H1 (cell line): Measurements from ENCODE around the gene BTRC. TPM values are rescaled to one million over a fixed set of nuclear protein-coding genes. Genes with fewer than 3 reads are reported as not detected.

Experiments
- CTCF ChIA-PET: fragments of 300-600 bp; sonication (Branson Sonifier 250); formaldehyde crosslinking; loops from one replicate; lab custom pipeline; 2021; ENCODE audit not compliant: partially characterized antibody; lab: Charles Lee
- POLR2A ChIA-PET: fragments of 300-600 bp; sonication (Branson Sonifier 250); formaldehyde crosslinking; loops from one replicate; lab custom pipeline; 2021; ENCODE audit warnings: inconsistent platforms; ENCODE audit not compliant: partially characterized antibody; lab: Charles Lee
- DNase-seq, 2 experiments: peaks; one replicate each; pipeline versions ENCODE4 v3.0.0 to v3.0.0-alpha.2; 2010 to 2022; ENCODE audit warnings: low spot score in 2 of 2, low read depth in 1 of 2, mixed read lengths in 1 of 2
- FAIRE-seq: peaks from 2 replicates; lab custom pipeline; 2011; peaks lifted over from hg19 to GRCh38; lab: Jason Lieb, UNC
- H2AFZ ChIP-seq: 2 replicates; pipeline ENCODE4 v1.8.1; 2012; ENCODE audit warnings: low read length, inconsistent platforms
- H2AK5ac ChIP-seq: 2 replicates; pipeline ENCODE4 v1.6.1; 2013; ENCODE audit warnings: low read depth, low read length
- H2BK120ac ChIP-seq: replicated peaks from 2 replicates; pipeline ENCODE3; 2013; ENCODE audit warnings: low read depth, low read length, inconsistent platforms
- H2BK12ac ChIP-seq: 2 replicates; pipeline ENCODE4 v1.6.1; 2013; ENCODE audit warnings: low read depth, low read length
- H2BK15ac ChIP-seq: 2 replicates; pipeline ENCODE4 v1.6.1; 2013; ENCODE audit warnings: low read length
- H2BK20ac ChIP-seq: 2 replicates; pipeline ENCODE4 v1.6.1; 2013; ENCODE audit warnings: low read length
- H2BK5ac ChIP-seq: 2 replicates; pipeline ENCODE4 v1.6.1; 2013; ENCODE audit warnings: low read depth, low read length
- H3K14ac ChIP-seq: 2 replicates; pipeline ENCODE4 v1.6.1; 2013; ENCODE audit warnings: inconsistent platforms; ENCODE audit not compliant: insufficient read length
- H3K18ac ChIP-seq: 2 replicates; pipeline ENCODE4 v1.6.1; 2013; ENCODE audit warnings: low read length; ENCODE audit errors: extremely low read depth
- H3K23ac ChIP-seq: 2 replicates; pipeline ENCODE4 v1.6.1; 2013; ENCODE audit warnings: inconsistent platforms; ENCODE audit not compliant: insufficient read length
- H3K23me2 ChIP-seq: 2 replicates; pipeline ENCODE4 v1.6.1; 2013; ENCODE audit warnings: low read depth, low read length
- H3K27ac ChIP-seq: 2 replicates; pipeline ENCODE4 v1.6.1; 2011; ENCODE audit warnings: low read depth, low read length, inconsistent platforms
- H3K27me3 ChIP-seq, 4 experiments: replicated peaks in 1 of 4; 1 replicate in 1 of 4; 2 replicates in 3 of 4; pipeline versions ENCODE4 v1.6.1 to v1.8.1; 2011 to 2013; ENCODE audit warnings: low read length in 3 of 4, mild to moderate bottlenecking in 3 of 4, inconsistent platforms in 2 of 4, mixed read lengths in 2 of 4, moderate library complexity in 1 of 4; ENCODE audit not compliant: control insufficient read depth in 3 of 4, insufficient read depth in 3 of 4; ENCODE audit errors: extremely low read depth in 1 of 4
- H3K36me3 ChIP-seq, 4 experiments: 2 replicates each; pipeline versions ENCODE4 v1.6.1 to v1.8.1; 2011 to 2013; ENCODE audit warnings: mild to moderate bottlenecking in 4 of 4, low read length in 3 of 4, moderate library complexity in 2 of 4, control low read depth in 1 of 4, inconsistent platforms in 1 of 4; ENCODE audit not compliant: insufficient read depth in 4 of 4, control insufficient read depth in 2 of 4
- H3K4ac ChIP-seq: replicated peaks from 2 replicates; pipeline ENCODE3; 2013; ENCODE audit warnings: low read length, low read depth, mixed read lengths, inconsistent platforms; ENCODE audit not compliant: insufficient read length
- H3K4me1 ChIP-seq, 4 experiments: replicated peaks in 1 of 4; 1 replicate in 1 of 4; 2 replicates in 3 of 4; pipeline versions ENCODE4 v1.6.1 to v1.8.1; 2011 to 2013; ENCODE audit warnings: low read length in 3 of 4, inconsistent platforms in 2 of 4, mixed read lengths in 1 of 4; ENCODE audit not compliant: insufficient read depth in 4 of 4, control insufficient read depth in 3 of 4
- H3K4me2 ChIP-seq, 2 experiments: 2 replicates each; pipeline versions ENCODE4 v1.6.1 to v1.8.1; 2011 to 2013; ENCODE audit warnings: low read depth in 2 of 2, low read length in 2 of 2, control low read depth in 1 of 2, inconsistent platforms in 1 of 2, mild to moderate bottlenecking in 1 of 2; ENCODE audit not compliant: insufficient read depth in 1 of 2
- H3K4me3 ChIP-seq, 4 experiments: fragments of 200-600, 300-600 bp in 1 of 4; sonication (generic), shearing (Covaris generic), sonication (Bioruptor Twin) in 1 of 4; 2 replicates each; pipeline versions ENCODE4 v1.5.1 to v1.8.1; 2011 to 2016; ENCODE audit warnings: low read length in 4 of 4, low read depth in 3 of 4, control low read depth in 2 of 4, inconsistent platforms in 2 of 4, mild to moderate bottlenecking in 2 of 4, mixed read lengths in 1 of 4, moderate library complexity in 1 of 4; ENCODE audit not compliant: insufficient read depth in 2 of 4; ENCODE audit errors: extremely low read depth in 1 of 4
- H3K56ac ChIP-seq: replicated peaks from 2 replicates; pipeline ENCODE3; 2013; ENCODE audit warnings: low read depth, mild to moderate bottlenecking, mixed read lengths, low read length, inconsistent platforms; ENCODE audit not compliant: insufficient read length
- H3K79me1 ChIP-seq: 2 replicates; pipeline ENCODE4 v1.6.1; 2013; ENCODE audit warnings: low read depth, low read length, control low read depth
- H3K79me2 ChIP-seq, 2 experiments: 2 replicates each; pipeline versions ENCODE4 v1.6.1 to v1.8.1; 2012 to 2013; ENCODE audit warnings: low read length in 2 of 2, mild to moderate bottlenecking in 2 of 2, inconsistent platforms in 1 of 2; ENCODE audit not compliant: insufficient read depth in 2 of 2, control insufficient read depth in 1 of 2
- H3K9ac ChIP-seq, 4 experiments: replicated peaks in 1 of 4; 1 replicate in 1 of 4; 2 replicates in 3 of 4; pipeline versions ENCODE4 v1.6.1 to v1.8.1; 2011 to 2013; ENCODE audit warnings: low read depth in 3 of 4, low read length in 3 of 4, control low read depth in 2 of 4, mild to moderate bottlenecking in 2 of 4, moderate library complexity in 2 of 4, inconsistent platforms in 1 of 4; ENCODE audit errors: extremely low read depth in 1 of 4
- H3K9me3 ChIP-seq, 2 experiments: 2 replicates each; pipeline versions ENCODE4 v1.6.1 to v1.8.1; 2012 to 2013; ENCODE audit warnings: mild to moderate bottlenecking in 2 of 2, moderate library complexity in 2 of 2, control low read depth in 1 of 2, inconsistent platforms in 1 of 2, low read depth in 1 of 2, low read length in 1 of 2, mixed read lengths in 1 of 2; ENCODE audit not compliant: insufficient read depth in 2 of 2
- H4K20me1 ChIP-seq, 2 experiments: replicated peaks in 1 of 2; 2 replicates each; pipeline versions ENCODE3 to v1.8.1; 2011 to 2013; ENCODE audit warnings: inconsistent platforms in 2 of 2, low read length in 2 of 2, mild to moderate bottlenecking in 1 of 2; ENCODE audit not compliant: insufficient read depth in 2 of 2, control insufficient read depth in 1 of 2
- H4K5ac ChIP-seq: 2 replicates; pipeline ENCODE4 v1.6.1; 2013; ENCODE audit warnings: low read length, low read depth, mixed read lengths, inconsistent platforms; ENCODE audit not compliant: insufficient read length
- H4K8ac ChIP-seq: 2 replicates; pipeline ENCODE4 v1.8.0; 2013; ENCODE audit warnings: mild to moderate bottlenecking, moderate library complexity, low read length, inconsistent platforms; ENCODE audit not compliant: insufficient read depth; ENCODE audit errors: extremely low read depth
- H4K91ac ChIP-seq: replicated peaks from 2 replicates; pipeline ENCODE3; 2013; ENCODE audit warnings: low read length, mixed read lengths, inconsistent platforms; ENCODE audit not compliant: insufficient read length
- ASH2L ChIP-seq: fragments of 200-600, 300-600 bp; sonication (generic); IDR thresholded peaks from one replicate; pipeline ENCODE4 v1.7.1; 2017; ENCODE audit warnings: low read length
- KDM4A ChIP-seq: IDR thresholded peaks from one replicate; pipeline ENCODE4 v1.7.1; 2012; ENCODE audit warnings: low read depth, mild to moderate bottlenecking, moderate library complexity, low read length, inconsistent platforms; ENCODE audit not compliant: severe bottlenecking
- RBBP5 ChIP-seq: IDR thresholded peaks from 2 replicates; pipeline ENCODE4 v1.7.1; 2012; ENCODE audit warnings: low read depth, mild to moderate bottlenecking, inconsistent platforms, low read length, moderate library complexity, borderline replicate concordance
- SP4 ChIP-seq: IDR thresholded peaks from 2 replicates; pipeline ENCODE4 v1.6.1; 2012; ENCODE audit warnings: low read length, inconsistent platforms
- WGBS, 2 experiments: shearing (Covaris generic) in 1 of 2; methylation state at CpG; one replicate each; pipeline versions ENCODE4 v1.1.6 to v1.1.7; 2013 to 2015; ENCODE audit warnings: low lambda C conversion rate in 2 of 2, mixed read lengths in 2 of 2, inconsistent platforms in 1 of 2, low coverage in 1 of 2, missing lambda C conversion rate in 1 of 2; ENCODE audit not compliant: insufficient replicate concordance in 2 of 2, insufficient coverage in 1 of 2, insufficient read length in 1 of 2; ENCODE audit errors: extremely low coverage in 1 of 2, missing lambda C conversion rate in 1 of 2; 5-methylcytosine and 5-hydroxymethylcytosine counted together
- polyA plus RNA-seq, 7 experiments: library from polyadenylated mRNA; depleted of rRNA in 3 of 7; stranded (reverse) in 5 of 7; unstranded in 2 of 7; fragments of >200 nt in 5 of 7; fragments of 200-250 nt in 2 of 7; gene quantifications; 1 replicate in 5 of 7; 2 replicates in 1 of 7; 4 replicates in 1 of 7; pipeline versions ENCODE4 v1.2.1 to v1.2.3, GENCODE V29; 2011 to 2013; ENCODE audit warnings: missing spikeins in 2 of 7, mixed read lengths in 2 of 7
- total RNA-seq: library from RNA; stranded (reverse); fragmentation: NEBNext Ultra II Directional; extraction: Animal tissue kit (Norgen Biotek cat#: 25700); gene quantifications from 2 replicates; pipeline ENCODE4 v1.2.1, GENCODE V29; 2021

Gene BTRC
- total and polyA plus RNA-seq, 2 of the 8 experiments (the other 6 are each of a cell fraction or from before 2014, with no cell fraction given): 9.9 to 24.7 TPM

DNA sequence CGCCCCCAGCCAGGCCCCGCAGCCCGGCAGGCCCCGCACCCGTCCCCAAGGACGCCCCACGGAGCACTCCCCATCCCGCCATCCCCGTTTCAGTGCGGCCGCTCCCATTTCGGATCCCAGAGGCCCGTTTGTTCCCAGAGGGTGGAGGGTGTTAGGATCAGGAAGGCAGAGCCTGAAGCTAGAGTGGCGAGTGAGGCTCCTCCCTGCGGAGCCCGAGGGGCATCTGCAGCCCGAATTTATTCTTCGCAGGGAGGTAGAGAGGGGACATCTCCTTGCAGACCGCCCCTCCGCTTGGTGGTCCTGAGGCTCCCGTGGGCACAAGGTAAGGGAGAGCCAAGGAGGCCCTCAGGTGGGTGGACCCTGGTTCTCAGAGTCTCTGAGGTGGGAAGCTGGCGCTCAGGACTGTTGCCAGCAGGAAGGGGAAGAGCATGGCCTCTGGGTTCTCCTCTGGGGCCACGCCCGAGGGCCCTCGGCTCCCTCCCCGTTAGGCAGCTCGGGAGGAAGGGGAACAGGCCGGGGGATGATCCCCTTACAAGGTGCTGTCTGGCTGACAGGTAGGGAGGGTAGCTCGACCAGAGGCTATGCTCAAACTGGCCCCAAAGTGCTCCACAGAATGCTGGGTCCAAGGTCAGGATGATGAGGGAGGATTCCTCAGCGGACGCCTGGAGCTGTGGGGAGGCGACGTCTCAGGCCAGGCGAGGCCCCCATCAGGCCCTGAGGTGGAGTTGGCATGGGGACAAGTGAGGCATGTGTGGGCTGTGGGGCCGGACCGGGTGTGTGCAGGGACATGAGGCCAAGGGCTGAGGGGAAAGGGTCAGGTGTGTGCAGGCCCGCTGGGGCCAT is 216.7 kb downstream of the BTRC start:
- H2BK15ac ChIP-seq: peak overlapping the region; percentile 46; the same call in 1 of the 2 replicates
- no peaks in the 10 kb centered on the region for H3K9me3 ChIP-seq
- no peak overlapping the region for H3K23ac ChIP-seq
- no peak overlapping the region for H2BK120ac ChIP-seq
- ChIA-PET CTCF (interaction anchor here (0.6 to 5.9 kb wide), 65 partner anchors 10 to 829 kb away, joined by 3 to 65 read pairs (median 4); partner anchors contain the start of genes DPCD, LBX1, NPM3 and POLL), POLR2A (interaction anchor here (0.7 to 3.6 kb wide), 9 partner anchors 8 to 357 kb away, joined by 3 to 12 read pairs (median 6); partner anchors contain the start of genes DPCD and POLL)
- H3K79me1 ChIP-seq: no peaks in the 10 kb centered on the region
- peak overlapping the region; percentile 71 to 98 for H3K4me2 ChIP-seq
- peaks cover 0 to 6% of the 10 kb centered on the region in 2 experiments for H4K20me1 ChIP-seq
- no peak overlapping the region for H2AK5ac ChIP-seq
- no peak overlapping the region for H2BK20ac ChIP-seq
- DNase-seq (no peak), FAIRE-seq (no peak)
- H3K4ac ChIP-seq: no peak overlapping the region
- H3K4me3 ChIP-seq: peak overlapping the region; percentile 24 to 72 (median 53)
- peak overlapping the region; percentile 1 for H4K91ac ChIP-seq
- peaks cover 0 to 20% (median 10%) of the 10 kb centered on the region in 4 experiments; a peak in 5 of 7 replicates for H3K4me1 ChIP-seq
- H2AFZ ChIP-seq: peak overlapping the region; percentile 65; the same call in 1 of the 2 replicates
- no peak overlapping the region for H2BK5ac ChIP-seq
- H4K5ac ChIP-seq: no peak overlapping the region
- H4K8ac ChIP-seq: no peak overlapping the region
- WGBS, 2 experiments: 18% methylated on average over 33 of the region's 37 CpGs; no CpG with 5 or more reads in 1 of the 2 experiments
- TF ChIP-seq ASH2L: peak; percentile 8
- TF ChIP-seq SP4: no peak
- TF ChIP-seq RBBP5: 0 out of 2 replicates have a peak, but pooled peaks have one; percentile 20
- peak; percentile 79 for TF ChIP-seq KDM4A
- TF ChIP-seq, all 59 proteins: peak for 3
- H3K56ac ChIP-seq: no peak overlapping the region
- no peaks in the 10 kb centered on the region for H3K36me3 ChIP-seq
- peaks cover 7 to 73% (median 56%) of the 10 kb centered on the region in 4 experiments for H3K27me3 ChIP-seq
- peak overlapping the region; percentile 62 for H3K18ac ChIP-seq
- H3K14ac ChIP-seq: no peak overlapping the region
- no peaks in the 10 kb centered on the region for H3K79me2 ChIP-seq
- peaks cover 14% of the 10 kb centered on the region for H3K23me2 ChIP-seq
- H3K27ac ChIP-seq: no peak overlapping the region
- H2BK12ac ChIP-seq: peak overlapping the region; percentile 55; the same call in 1 of the 2 replicates
- H3K9ac ChIP-seq: no peak overlapping the region; a peak in 2 of 7 replicates
